ENCODE data around the gene GABBR2.

DNA sequence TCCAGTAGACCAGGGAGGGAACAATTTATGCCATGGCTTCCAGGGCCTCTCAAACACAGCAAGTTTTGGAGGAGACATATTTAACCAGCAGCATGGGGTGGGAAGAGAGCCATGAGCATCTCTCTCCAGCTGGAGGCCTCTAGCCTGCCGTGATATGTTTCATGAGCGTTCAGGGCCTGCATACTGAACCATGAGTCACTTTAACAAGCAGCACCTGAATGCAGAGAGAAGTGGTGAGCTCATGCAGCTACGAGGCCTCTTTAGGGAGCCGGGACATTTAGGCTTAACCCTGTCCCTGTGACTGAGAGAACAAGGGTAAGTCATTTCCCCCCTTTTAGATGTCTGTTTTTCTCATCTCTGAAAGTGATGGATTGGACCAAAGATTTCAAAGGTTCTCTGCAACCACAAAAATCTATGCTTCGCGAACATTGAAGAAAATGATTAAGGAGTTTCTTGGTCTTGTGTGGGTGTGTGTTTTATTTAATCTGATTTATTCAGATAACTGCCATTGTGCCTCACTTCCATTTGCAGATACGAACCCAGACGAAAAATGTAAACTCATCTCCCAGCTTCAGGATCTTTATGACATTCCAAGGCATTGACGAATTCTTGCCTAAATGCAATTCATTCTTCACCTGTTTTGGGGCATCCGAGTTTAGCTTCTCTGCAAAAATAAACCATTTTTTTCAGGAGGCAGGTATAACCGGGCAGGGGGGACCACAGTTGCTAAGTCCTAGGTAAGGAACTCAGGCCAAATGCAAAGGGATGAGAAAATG is 157.0 kb downstream of the GABBR2 start:
- TF ChIP-seq CTCF (IDR thresholded peaks at IDR 0.05): no peak
- TF ChIP-seq POLR2A (IDR thresholded peaks at IDR 0.05): no peak

Data from right lobe of liver (tissue), 4 donors.